ENCODE data around the gene PARVA.

The PARVA gene

DNA sequence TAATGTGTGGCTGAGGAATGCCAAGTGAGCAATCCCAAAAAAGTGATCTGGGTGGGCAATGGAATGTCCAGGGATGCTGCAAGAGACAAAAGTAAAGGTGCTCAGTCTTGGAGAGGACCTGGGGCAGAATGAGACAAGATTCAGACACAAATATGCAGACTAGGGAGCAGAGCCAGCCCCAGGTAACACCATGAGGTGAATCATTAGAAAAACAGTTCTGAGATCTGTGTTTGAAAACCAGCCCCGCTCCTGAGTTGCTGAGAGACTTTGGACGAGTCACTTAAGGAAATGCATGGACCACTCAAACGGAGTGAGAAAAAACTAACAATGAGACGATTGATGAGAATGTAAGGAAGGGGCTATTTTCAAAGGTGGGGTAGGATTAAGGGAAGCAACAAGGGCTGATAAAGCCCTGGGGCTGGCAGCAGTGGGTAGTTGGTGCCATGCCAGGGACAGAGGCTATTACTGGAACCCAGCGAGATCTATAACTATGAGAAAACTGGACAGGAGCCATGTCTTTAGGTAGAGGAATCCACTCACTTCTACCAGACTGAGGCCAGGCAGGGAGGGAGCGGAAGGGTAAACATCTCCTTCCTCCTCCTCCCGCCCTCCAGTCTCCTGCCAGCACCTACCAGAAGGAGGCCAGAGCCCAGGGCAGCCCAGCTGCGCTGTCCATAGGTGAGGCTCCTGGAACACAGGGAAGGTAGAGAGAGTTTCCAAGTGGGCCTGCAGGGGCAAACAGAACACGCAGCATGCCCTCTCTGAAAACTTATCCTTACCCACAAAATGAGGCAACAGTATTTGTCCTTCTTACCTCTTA lies 166.4 kb downstream of the PARVA start:
- TF ChIP-seq SPI1 (IDR thresholded peaks at IDR 0.05; ENCODE audit: low read depth, low read length), result no peak
- TF ChIP-seq POLR2AphosphoS5 (IDR thresholded peaks at IDR 0.05; ENCODE audit: low read depth, low read length), result no peak
- TF ChIP-seq TAF1 (IDR thresholded peaks at IDR 0.05; ENCODE audit: low read depth, low read length), result no peak
- TF ChIP-seq POLR2A (IDR thresholded peaks at IDR 0.05; ENCODE audit: low read depth, low read length), result no peak
- TF ChIP-seq PAX5 (IDR thresholded peaks at IDR 0.05; ENCODE audit: insufficient read depth, low read length, severe bottlenecking), result no peak
- TF ChIP-seq POU2F2 (IDR thresholded peaks at IDR 0.05; ENCODE audit: low read depth, low read length), result no peak
- FAIRE-seq, result no peak
- no peak for DNase-seq (ENCODE audit: insufficient read length, low spot score)

GRCh38 chr11:12544986-12545775 lies 167.8 kb downstream of the PARVA start:
- DNase-seq (ENCODE audit: insufficient read length, low spot score) (no peak), FAIRE-seq (no peak)
- TF ChIP-seq TAF1 (IDR thresholded peaks at IDR 0.05; ENCODE audit: low read depth, low read length) (no peak), PAX5 (IDR thresholded peaks at IDR 0.05; ENCODE audit: insufficient read depth, low read length, severe bottlenecking) (no peak), POU2F2 (IDR thresholded peaks at IDR 0.05; ENCODE audit: low read depth, low read length) (no peak), POLR2AphosphoS5 (IDR thresholded peaks at IDR 0.05; ENCODE audit: low read depth, low read length) (no peak), POLR2A (IDR thresholded peaks at IDR 0.05; ENCODE audit: low read depth, low read length) (no peak), SPI1 (IDR thresholded peaks at IDR 0.05; ENCODE audit: low read depth, low read length) (no peak)

DNA sequence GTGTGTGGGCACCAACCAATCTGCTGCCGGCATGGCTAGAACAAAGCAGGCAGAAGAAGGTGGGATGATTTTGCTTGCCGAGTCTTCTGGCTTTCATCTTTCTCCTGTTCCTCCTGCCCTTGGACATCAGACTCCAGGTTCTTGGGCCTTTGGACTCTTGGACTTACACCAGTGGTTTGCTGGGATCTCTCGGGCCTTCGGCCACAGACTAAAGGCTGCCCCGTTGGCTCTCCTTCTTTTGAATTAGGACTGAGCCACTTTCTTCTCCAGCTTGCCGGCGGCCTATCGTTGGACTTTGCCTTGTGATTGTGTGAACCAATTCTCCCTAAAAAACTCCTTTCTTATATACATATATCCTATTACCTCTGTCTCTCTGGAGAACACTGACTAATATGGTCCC lies 168.8 kb downstream of the PARVA start:
- FAIRE-seq (no peak), DNase-seq (ENCODE audit: insufficient read length, low spot score) (no peak)
- no peak for TF ChIP-seq POU2F2 (IDR thresholded peaks at IDR 0.05; ENCODE audit: low read depth, low read length)
- TF ChIP-seq SPI1 (IDR thresholded peaks at IDR 0.05; ENCODE audit: low read depth, low read length), result no peak
- TF ChIP-seq PAX5 (IDR thresholded peaks at IDR 0.05; ENCODE audit: insufficient read depth, low read length, severe bottlenecking), result no peak
- TF ChIP-seq POLR2AphosphoS5 (IDR thresholded peaks at IDR 0.05; ENCODE audit: low read depth, low read length), result no peak
- no peak for TF ChIP-seq POLR2A (IDR thresholded peaks at IDR 0.05; ENCODE audit: low read depth, low read length)
- TF ChIP-seq TAF1 (IDR thresholded peaks at IDR 0.05; ENCODE audit: low read depth, low read length), result no peak

DNA sequence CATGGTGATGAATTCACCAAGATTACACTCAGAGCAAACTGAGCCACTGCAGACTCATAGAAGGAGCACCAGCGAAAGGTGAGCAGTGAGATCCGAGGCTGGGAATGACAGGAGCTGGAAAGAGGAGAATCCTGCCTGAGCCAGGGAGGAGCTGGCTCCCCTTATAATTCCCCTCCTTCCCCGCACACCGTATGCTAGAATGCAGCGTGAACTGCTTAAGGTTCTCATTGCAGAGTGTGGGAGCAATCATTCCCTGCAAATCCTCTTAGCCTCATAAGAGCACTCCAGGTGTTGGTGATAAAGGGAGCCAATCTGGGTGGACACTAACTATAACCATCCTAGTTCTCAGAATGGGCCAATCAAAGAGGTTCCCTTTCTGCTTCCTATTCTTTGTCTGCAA lies 169.3 kb downstream of the PARVA start:
- DNase-seq (ENCODE audit: insufficient read length, low spot score) (no peak), FAIRE-seq (no peak)
- no peak for TF ChIP-seq POLR2A (IDR thresholded peaks at IDR 0.05; ENCODE audit: low read depth, low read length)
- no peak for TF ChIP-seq POLR2AphosphoS5 (IDR thresholded peaks at IDR 0.05; ENCODE audit: low read depth, low read length)
- TF ChIP-seq POU2F2 (IDR thresholded peaks at IDR 0.05; ENCODE audit: low read depth, low read length), result no peak
- TF ChIP-seq SPI1 (IDR thresholded peaks at IDR 0.05; ENCODE audit: low read depth, low read length), result no peak
- no peak for TF ChIP-seq TAF1 (IDR thresholded peaks at IDR 0.05; ENCODE audit: low read depth, low read length)
- TF ChIP-seq PAX5 (IDR thresholded peaks at IDR 0.05; ENCODE audit: insufficient read depth, low read length, severe bottlenecking), result no peak

DNA sequence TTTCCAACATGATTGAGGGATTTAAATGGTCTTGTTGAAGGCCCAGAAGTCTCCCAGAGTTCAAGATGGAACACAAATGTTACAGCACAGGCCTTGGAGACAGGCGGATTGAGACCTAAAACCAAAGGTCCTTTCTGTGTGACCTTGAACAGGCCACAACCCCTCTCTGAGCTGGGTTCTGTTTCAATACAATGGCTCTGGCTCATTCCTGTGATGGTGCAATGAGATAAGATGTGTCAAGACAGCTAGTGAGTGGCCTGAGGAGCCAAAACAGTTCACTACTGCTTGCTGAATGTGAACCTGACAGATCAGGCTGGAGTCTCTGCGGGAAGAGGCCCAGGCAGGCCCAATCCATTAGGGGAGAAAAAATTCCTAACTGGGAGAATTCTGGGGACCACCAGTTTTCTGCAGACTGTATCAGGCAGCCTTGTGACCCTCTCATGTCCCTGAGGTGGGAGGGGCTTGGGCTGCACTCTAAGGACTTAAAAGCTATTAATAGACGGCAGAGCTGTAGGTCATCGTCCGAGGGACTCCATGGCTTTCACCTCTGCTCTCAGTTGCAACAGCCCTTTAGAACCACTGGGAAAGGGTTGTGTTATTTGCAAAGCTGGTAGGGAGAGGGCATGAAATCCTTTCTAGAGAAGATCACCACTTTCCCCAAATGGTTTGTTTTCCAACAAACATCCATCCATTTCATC lies 170.7 kb downstream of the PARVA start:
- no peak for FAIRE-seq
- no peak for DNase-seq (ENCODE audit: insufficient read length, low spot score)
- TF ChIP-seq POU2F2 (IDR thresholded peaks at IDR 0.05; ENCODE audit: low read depth, low read length) (no peak), POLR2A (IDR thresholded peaks at IDR 0.05; ENCODE audit: low read depth, low read length) (no peak), SPI1 (IDR thresholded peaks at IDR 0.05; ENCODE audit: low read depth, low read length) (no peak), TAF1 (IDR thresholded peaks at IDR 0.05; ENCODE audit: low read depth, low read length) (no peak), PAX5 (IDR thresholded peaks at IDR 0.05; ENCODE audit: insufficient read depth, low read length, severe bottlenecking) (no peak), POLR2AphosphoS5 (IDR thresholded peaks at IDR 0.05; ENCODE audit: low read depth, low read length) (no peak)

- no peak for DNase-seq (ENCODE audit: insufficient read length, low spot score)
- FAIRE-seq, result no peak
- TF ChIP-seq POLR2A (IDR thresholded peaks at IDR 0.05; ENCODE audit: low read depth, low read length) (no peak), SPI1 (IDR thresholded peaks at IDR 0.05; ENCODE audit: low read depth, low read length) (no peak), POLR2AphosphoS5 (IDR thresholded peaks at IDR 0.05; ENCODE audit: low read depth, low read length) (no peak)
Observed at GRCh38 chr11:12552692-12553091, 175.3 kb downstream of the PARVA start.

GRCh38 chr11:12554122-12554521 lies 176.8 kb downstream of the PARVA start:
- no peak for TF ChIP-seq TAF1 (IDR thresholded peaks at IDR 0.05; ENCODE audit: low read depth, low read length)
- TF ChIP-seq SPI1 (IDR thresholded peaks at IDR 0.05; ENCODE audit: low read depth, low read length), result no peak
- no peak for TF ChIP-seq POU2F2 (IDR thresholded peaks at IDR 0.05; ENCODE audit: low read depth, low read length)
- no peak for TF ChIP-seq POLR2A (IDR thresholded peaks at IDR 0.05; ENCODE audit: low read depth, low read length)
- no peak for TF ChIP-seq POLR2AphosphoS5 (IDR thresholded peaks at IDR 0.05; ENCODE audit: low read depth, low read length)
- no peak for TF ChIP-seq PAX5 (IDR thresholded peaks at IDR 0.05; ENCODE audit: insufficient read depth, low read length, severe bottlenecking)
- no peak for FAIRE-seq

DNA sequence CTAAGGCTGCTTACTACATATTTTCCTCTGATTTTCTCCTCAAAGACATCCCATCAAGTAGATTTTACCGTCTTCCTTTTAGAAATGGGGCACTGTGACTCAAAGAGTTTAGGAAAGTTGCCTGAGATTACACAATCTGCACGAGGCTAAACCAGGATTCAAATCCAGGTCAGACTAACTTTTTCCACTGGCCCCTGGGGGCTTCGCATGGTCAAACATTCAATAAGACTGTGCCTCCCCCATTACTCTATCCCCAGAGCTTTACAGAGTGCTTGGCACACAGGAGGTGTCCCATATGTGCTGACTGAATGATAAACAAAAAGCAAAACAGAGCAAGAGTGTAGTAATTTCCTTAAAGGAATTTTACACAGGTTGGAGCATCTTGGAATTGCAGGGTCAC lies 178.8 kb downstream of the PARVA start:
- no peak for FAIRE-seq
- TF ChIP-seq TAF1 (IDR thresholded peaks at IDR 0.05; ENCODE audit: low read depth, low read length) (no peak), POLR2A (IDR thresholded peaks at IDR 0.05; ENCODE audit: low read depth, low read length) (no peak), SPI1 (IDR thresholded peaks at IDR 0.05; ENCODE audit: low read depth, low read length) (no peak), PAX5 (IDR thresholded peaks at IDR 0.05; ENCODE audit: insufficient read depth, low read length, severe bottlenecking) (no peak), POU2F2 (IDR thresholded peaks at IDR 0.05; ENCODE audit: low read depth, low read length) (no peak), POLR2AphosphoS5 (IDR thresholded peaks at IDR 0.05; ENCODE audit: low read depth, low read length) (no peak)
- no peak for DNase-seq (ENCODE audit: insufficient read length, low spot score)

More at GRCh38 chr11:12554122-12554521, 176.8 kb downstream of the PARVA start:
- DNase-seq (ENCODE audit: insufficient read length, low spot score), result no peak

All from GM12891 (cell line).